OCI-LY7 (cell line): ENCODE data around the gene WAS. TPM values are rescaled to one million over a fixed set of nuclear protein-coding genes. Genes with fewer than 3 reads are reported as not detected.

ENCODE experiments used
- BruUV-seq: library from RNA; stranded (reverse); fragments of 400-500 nt; replicated peaks from 2 replicates; lab custom pipeline; 2021; lab: Mats Ljungman, UMichigan
- CTCF ChIA-PET: fragments of 300-600 bp; sonication (Branson Sonifier 250); formaldehyde crosslinking; loops from one replicate; lab custom pipeline; 2022; ENCODE audit warnings: antibody characterized with exemption; ENCODE audit not compliant: unreplicated experiment; lab: Charles Lee
- POLR2A ChIA-PET: fragments of 300-600 bp; sonication (Branson Sonifier 250); formaldehyde crosslinking; loops from one replicate; lab custom pipeline; 2022; ENCODE audit warnings: antibody characterized with exemption; lab: Charles Lee
- DNase-seq: peaks from one replicate; pipeline ENCODE4 v3.0.0-alpha.2; 2015; ENCODE audit warnings: low spot score
- H2AFZ ChIP-seq: fragments of 200-600 bp; sonication (generic), shearing (Covaris generic); 2 replicates; pipeline ENCODE4 v1.6.1; 2014; ENCODE audit warnings: mild to moderate bottlenecking, antibody characterized with exemption, low read length, moderate library complexity
- H3K27ac ChIP-seq: fragments of 200-600 bp; sonication (generic); 2 replicates; pipeline ENCODE4 v1.5.1; 2014; ENCODE audit warnings: mixed run types, low read depth, mild to moderate bottlenecking, moderate library complexity, low read length, inconsistent platforms; ENCODE audit not compliant: poor library complexity, severe bottlenecking
- H3K36me3 ChIP-seq: fragments of 200-600 bp; sonication (generic); 2 replicates; pipeline ENCODE4 v1.6.1; 2014; ENCODE audit warnings: mild to moderate bottlenecking, antibody characterized with exemption, low read length, moderate library complexity, mixed read lengths; ENCODE audit not compliant: insufficient read depth
- H3K4me1 ChIP-seq: fragments of 200-600 bp; sonication (generic); 2 replicates; pipeline ENCODE4 v1.5.1; 2014; ENCODE audit warnings: mild to moderate bottlenecking, low read length; ENCODE audit not compliant: insufficient read depth, poor library complexity, severe bottlenecking
- H3K4me2 ChIP-seq: fragments of 200-600 bp; sonication (generic); 2 replicates; pipeline ENCODE4 v1.6.1; 2014; ENCODE audit warnings: mild to moderate bottlenecking, low read length
- H3K4me3 ChIP-seq: fragments of 200-600 bp; sonication (generic); 2 replicates; pipeline ENCODE4 v1.5.1; 2014; ENCODE audit warnings: mild to moderate bottlenecking, low read depth, low read length; ENCODE audit not compliant: poor library complexity, severe bottlenecking
- H3K79me2 ChIP-seq: fragments of 200-600 bp; sonication (generic); 2 replicates; pipeline ENCODE4 v1.6.1; 2016; ENCODE audit warnings: low read depth, mild to moderate bottlenecking, low read length, moderate library complexity, mixed read lengths; ENCODE audit not compliant: insufficient read depth
- H3K9me2 ChIP-seq: fragments of 200-600 bp; sonication (generic); 2 replicates; pipeline ENCODE4 v1.6.1; 2016; ENCODE audit warnings: mild to moderate bottlenecking, low read length, mixed read lengths; ENCODE audit not compliant: insufficient read depth
- H3K9me3 ChIP-seq: fragments of 200-600 bp; sonication (generic); 2 replicates; pipeline ENCODE4 v1.6.1; 2014; ENCODE audit warnings: mild to moderate bottlenecking, mixed run types, low read length, mixed read lengths
- H4K20me1 ChIP-seq: fragments of 200-600 bp; sonication (generic); 2 replicates; pipeline ENCODE4 v1.6.1; 2014; ENCODE audit warnings: mild to moderate bottlenecking, antibody characterized with exemption, low read length, moderate library complexity, mixed read lengths; ENCODE audit not compliant: insufficient read depth
- EZH2phosphoT487 ChIP-seq: fragments of 200-600 bp; sonication (generic); IDR thresholded peaks from 2 replicates; pipeline ENCODE4 v1.6.1; 2018; ENCODE audit warnings: low read depth, borderline replicate concordance, mild to moderate bottlenecking, mixed run types, antibody characterized with exemption, low read length, moderate library complexity, mixed read lengths
- intact Hi-C: fragments of 100-400 bp; cut with micrococcal nuclease; formaldehyde crosslinking; loops from one replicate; pipeline ENCODE4 v1.10.0; 2022; ENCODE audit not compliant: unreplicated experiment
- total RNA-seq, 2 experiments: library from RNA; depleted of rRNA in 1 of 2; stranded (reverse); fragments of >200 nt in 1 of 2; shearing (Covaris generic) in 1 of 2; gene quantifications; 2 replicates each; pipeline ENCODE4 v1.2.3, GENCODE V29; 2014 to 2022
- TF ChIP-seq, protein P1 (sequence below): fragments of 200-600 bp; sonication (generic); conservative IDR thresholded peaks from 2 replicates; pipeline ENCODE4 v1.5.1; 2014; ENCODE audit warnings: mild to moderate bottlenecking, antibody characterized with exemption, low read length, moderate library complexity, mixed read lengths

The WAS gene
- total RNA-seq, 2 experiments from 2014 or later: 43.9 to 87.0 TPM

DNA sequence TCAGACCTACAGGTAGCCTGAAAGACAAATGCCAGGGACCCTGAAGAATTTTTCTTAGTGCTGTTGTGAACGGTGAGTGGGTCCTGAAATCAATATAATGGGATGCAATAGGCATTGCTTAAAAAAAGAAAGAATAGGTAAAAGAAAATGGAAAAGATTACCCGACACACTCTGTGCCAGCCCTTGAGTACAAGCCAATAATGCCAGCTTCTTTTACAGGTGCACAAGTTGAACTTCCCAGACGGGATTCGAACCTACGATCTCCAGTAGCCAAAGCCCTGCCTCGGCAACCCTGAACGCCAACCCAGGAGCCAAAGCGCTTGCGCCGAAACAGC lies 53.2 kb downstream of the WAS start:
- Histone ChIP-seq H3K36me3 (no peaks in the 10 kb centered on the region), H3K9me2 (no peaks in the 10 kb centered on the region), H3K79me2 (peaks cover 7% of the 10 kb centered on the region; the same call in 1 of the 2 replicates), H4K20me1 (no peaks in the 10 kb centered on the region), H3K4me2 (peak overlapping the region; percentile 97), H2AFZ (peak overlapping the region; percentile 95), H3K9me3 (no peaks in the 10 kb centered on the region), H3K4me1 (peaks cover 10% of the 10 kb centered on the region), H3K27ac (peak overlapping the region; percentile 42), H3K4me3 (peak overlapping the region; percentile 73)
- DNase-seq: no peak
- POLR2A ChIA-PET: interaction anchor here (0.7 to 1.7 kb wide), 6 partner anchors 10 to 532 kb away, joined by 3 to 7 read pairs (median 3); no protein-coding TSS in a partner anchor
- TF ChIP-seq, protein P1, sequence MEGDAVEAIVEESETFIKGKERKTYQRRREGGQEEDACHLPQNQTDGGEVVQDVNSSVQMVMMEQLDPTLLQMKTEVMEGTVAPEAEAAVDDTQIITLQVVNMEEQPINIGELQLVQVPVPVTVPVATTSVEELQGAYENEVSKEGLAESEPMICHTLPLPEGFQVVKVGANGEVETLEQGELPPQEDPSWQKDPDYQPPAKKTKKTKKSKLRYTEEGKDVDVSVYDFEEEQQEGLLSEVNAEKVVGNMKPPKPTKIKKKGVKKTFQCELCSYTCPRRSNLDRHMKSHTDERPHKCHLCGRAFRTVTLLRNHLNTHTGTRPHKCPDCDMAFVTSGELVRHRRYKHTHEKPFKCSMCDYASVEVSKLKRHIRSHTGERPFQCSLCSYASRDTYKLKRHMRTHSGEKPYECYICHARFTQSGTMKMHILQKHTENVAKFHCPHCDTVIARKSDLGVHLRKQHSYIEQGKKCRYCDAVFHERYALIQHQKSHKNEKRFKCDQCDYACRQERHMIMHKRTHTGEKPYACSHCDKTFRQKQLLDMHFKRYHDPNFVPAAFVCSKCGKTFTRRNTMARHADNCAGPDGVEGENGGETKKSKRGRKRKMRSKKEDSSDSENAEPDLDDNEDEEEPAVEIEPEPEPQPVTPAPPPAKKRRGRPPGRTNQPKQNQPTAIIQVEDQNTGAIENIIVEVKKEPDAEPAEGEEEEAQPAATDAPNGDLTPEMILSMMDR: no peak
- TF ChIP-seq EZH2phosphoT487: no peak
- CTCF ChIA-PET: interaction anchor here (0.5 kb wide), 1 partner anchor 94 kb away, joined by 3 read pairs; no protein-coding TSS in a partner anchor
- BruUV-seq: no TSS peak
- intact Hi-C loops: loop anchor here (5.0 kb wide), 2 partner anchors 65 to 220 kb away; partner anchors contain the start of genes HDAC6 and OTUD5

DNA sequence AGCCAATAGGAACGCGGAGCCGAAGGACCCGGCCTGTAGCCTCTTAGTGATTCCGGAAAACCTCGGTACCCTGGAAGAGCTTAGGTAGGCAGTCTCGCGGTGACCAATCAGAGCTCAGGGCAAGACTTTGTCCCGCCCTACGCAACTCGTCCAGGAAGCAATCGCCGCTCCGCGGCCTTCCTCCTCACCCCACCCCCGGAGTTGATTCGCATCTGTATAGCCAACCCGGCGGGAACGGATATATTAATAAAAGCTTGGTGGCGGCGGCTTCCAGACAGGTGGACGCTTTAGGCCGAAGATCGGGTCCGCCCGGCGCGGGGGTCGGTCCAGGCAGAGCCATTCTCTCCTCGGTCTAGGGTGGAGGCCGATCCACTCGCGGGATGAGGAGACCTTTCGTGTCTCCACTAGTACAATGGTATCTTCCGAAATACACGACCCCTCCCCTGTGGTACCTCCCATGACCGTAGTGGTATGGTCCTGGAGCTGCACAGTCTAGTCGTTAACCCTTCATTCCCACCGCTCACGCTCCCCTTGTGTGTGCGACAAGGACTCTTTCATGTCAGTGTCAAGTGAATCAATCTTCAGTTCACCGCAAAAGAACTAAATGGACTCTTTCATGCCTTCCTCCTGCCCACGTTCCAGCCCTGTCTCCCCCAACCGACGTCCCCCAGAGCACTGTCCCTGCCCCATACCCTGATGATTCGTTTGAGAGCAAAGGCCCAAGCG lies 53.8 kb downstream of the WAS start:
- BruUV-seq: TSS peak; percentile 95
- peak overlapping the region; percentile 99 for H3K4me2 ChIP-seq
- peaks cover 10% of the 10 kb centered on the region for H3K4me1 ChIP-seq
- no peaks in the 10 kb centered on the region for H3K9me2 ChIP-seq
- ChIA-PET POLR2A (interaction anchor here (0.7 to 1.7 kb wide), 5 partner anchors 9 to 532 kb away, joined by 3 to 7 read pairs (median 3); no protein-coding TSS in a partner anchor), CTCF (interaction anchor here (0.6 kb wide), 1 partner anchor 89 kb away, joined by 3 read pairs; no protein-coding TSS in a partner anchor)
- peak overlapping the region; percentile 73 for H3K4me3 ChIP-seq
- intact Hi-C loops: loop anchor here (5.0 kb wide), 2 partner anchors 65 to 220 kb away; partner anchors contain the start of genes HDAC6 and OTUD5
- peak overlapping the region; percentile 82; the same call in 1 of the 2 replicates for H2AFZ ChIP-seq
- TF ChIP-seq, protein P1: no peak
- no peak for TF ChIP-seq EZH2phosphoT487
- no peaks in the 10 kb centered on the region for H3K9me3 ChIP-seq
- DNase-seq: peak; percentile 98
- H4K20me1 ChIP-seq: no peaks in the 10 kb centered on the region
- no peaks in the 10 kb centered on the region for H3K36me3 ChIP-seq
- peaks cover 7% of the 10 kb centered on the region; the same call in 1 of the 2 replicates for H3K79me2 ChIP-seq
- peak overlapping the region; percentile 92 for H3K27ac ChIP-seq
